GM10266 (cell line): ENCODE data around the gene LPCAT1.

Experiments used
- DNase-seq: peaks from one replicate; pipeline ENCODE4 v3.0.0; 2012; ENCODE audit errors: extremely low spot score
- TF ChIP-seq, protein P1 (sequence below): IDR thresholded peaks from 2 replicates; pipeline ENCODE4 v1.5.1; 2012; ENCODE audit warnings: mild to moderate bottlenecking, low read depth; ENCODE audit not compliant: control insufficient read depth, insufficient read depth; ENCODE audit errors: missing control alignments

Gene LPCAT1

DNA sequence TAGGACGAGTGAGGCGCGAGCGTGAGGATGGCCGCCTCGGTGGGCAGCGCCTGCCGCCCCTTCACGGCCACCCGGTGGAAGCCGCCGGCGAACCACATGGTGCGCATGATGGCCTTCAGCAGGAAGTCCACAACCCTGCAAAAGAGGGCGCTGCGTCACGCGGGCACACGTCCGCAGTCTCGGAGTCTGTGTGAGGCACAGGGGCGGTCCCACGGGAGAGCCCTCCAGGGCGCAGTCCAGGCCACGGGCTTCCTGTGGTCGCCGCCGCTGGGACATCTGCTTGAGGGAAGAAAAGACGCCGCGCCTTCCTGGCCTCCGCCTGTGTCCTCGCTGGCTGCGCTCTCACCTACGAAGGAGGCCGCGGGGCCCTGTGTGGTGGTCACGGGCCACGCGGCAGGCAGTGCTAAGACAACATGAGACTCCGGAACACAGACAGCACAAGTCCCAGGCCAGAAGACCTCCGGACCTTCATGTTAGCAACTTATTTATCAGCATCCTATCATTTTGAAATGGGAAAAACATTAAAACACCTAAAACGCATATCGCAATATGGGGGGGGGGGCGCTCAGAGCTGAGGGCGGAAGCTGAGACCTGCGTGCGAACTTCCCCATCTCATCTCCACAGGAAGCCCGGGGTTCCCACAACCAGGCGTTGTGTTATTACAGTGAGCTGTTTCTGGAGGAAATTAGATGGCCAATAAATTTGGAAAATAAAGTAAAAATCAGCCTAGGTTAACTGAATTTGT lies 28.8 kb downstream of the LPCAT1 start:
- TF ChIP-seq, protein P1, sequence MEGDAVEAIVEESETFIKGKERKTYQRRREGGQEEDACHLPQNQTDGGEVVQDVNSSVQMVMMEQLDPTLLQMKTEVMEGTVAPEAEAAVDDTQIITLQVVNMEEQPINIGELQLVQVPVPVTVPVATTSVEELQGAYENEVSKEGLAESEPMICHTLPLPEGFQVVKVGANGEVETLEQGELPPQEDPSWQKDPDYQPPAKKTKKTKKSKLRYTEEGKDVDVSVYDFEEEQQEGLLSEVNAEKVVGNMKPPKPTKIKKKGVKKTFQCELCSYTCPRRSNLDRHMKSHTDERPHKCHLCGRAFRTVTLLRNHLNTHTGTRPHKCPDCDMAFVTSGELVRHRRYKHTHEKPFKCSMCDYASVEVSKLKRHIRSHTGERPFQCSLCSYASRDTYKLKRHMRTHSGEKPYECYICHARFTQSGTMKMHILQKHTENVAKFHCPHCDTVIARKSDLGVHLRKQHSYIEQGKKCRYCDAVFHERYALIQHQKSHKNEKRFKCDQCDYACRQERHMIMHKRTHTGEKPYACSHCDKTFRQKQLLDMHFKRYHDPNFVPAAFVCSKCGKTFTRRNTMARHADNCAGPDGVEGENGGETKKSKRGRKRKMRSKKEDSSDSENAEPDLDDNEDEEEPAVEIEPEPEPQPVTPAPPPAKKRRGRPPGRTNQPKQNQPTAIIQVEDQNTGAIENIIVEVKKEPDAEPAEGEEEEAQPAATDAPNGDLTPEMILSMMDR, result peak; percentile 56
- peak; percentile 70 for DNase-seq

DNA sequence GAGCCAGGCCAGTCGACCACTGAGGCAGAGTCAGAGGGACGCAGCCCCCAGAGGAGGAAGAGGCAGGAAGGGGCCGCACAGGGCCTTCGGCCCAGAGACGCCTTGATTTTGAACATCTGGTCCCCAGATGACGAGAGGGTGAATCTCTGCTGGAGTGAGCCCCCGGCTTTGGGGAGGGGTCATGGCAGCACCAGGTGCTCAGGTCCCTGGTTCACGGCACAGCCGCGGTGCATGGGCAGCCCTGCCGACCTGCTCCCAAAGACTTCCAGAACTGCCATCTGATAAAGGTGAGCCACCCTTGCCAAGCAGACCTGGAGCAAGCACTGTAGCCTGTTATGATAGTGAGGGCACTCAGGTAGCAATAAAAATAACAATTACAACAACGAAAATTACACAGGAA lies 29.8 kb downstream of the LPCAT1 start:
- TF ChIP-seq, protein P1, result no peak
- DNase-seq, result no peak

DNA sequence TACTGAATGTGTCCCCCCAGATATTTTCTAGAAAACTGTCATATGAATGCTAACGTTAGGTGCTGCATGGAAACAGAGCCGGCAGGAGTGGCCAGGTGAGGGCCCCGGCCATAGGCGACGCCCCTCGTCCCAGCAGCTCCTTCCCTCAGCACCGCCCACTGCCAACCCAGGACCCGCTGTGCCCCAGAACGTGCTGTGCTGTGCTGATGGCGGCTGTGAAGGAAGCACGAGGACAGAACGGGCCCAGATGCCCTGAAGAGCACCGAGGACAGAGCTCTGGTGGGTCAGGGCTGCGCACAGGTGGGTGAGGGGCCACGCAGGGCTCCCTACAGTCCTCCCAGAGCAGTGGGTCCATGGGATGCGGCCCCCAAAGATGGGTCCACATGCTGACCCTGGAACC lies 30.3 kb downstream of the LPCAT1 start:
- TF ChIP-seq, protein P1, result no peak
- DNase-seq, result no peak

DNA sequence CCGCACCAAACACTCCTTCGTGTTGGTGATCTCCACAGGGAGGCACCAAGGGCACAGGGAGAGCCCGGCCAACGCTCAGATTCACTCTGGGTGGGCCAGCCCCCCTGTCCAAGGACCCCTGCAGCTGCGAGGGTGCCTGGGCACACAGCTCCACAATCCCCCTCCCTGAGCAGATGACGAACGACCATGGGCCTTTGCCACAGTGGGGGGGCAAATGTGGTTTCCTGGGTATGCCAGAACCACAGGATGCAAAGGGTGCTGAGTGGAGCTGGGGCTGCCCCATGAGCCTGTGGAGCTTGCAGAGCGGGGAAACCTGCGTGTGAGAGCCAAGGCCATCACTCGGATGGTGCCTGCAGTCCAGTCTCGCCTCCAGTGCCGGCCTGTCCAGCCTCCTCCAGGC lies 31.0 kb downstream of the LPCAT1 start:
- no peak for DNase-seq
- TF ChIP-seq, protein P1, result no peak

DNA sequence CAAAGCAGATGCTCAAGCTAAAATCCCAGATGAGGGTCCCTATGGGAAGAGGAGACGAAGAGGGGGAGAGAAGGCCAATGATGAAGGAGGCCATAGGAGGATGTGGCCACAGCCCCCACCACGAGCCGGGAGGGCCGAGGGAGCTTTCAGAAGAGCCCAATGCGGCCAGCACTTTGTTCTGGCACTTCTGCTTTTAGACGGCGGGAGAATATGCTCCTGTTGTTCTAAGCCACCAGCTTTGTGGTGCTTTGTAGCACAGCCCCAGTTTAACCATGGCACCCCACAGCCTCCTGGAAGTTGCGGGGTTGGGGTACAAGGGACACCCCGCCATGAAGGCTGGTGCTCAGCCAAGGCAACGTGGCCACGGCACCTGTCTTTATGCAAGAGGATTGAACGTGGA lies 33.4 kb downstream of the LPCAT1 start:
- TF ChIP-seq, protein P1, result no peak
- DNase-seq, result no peak

DNA sequence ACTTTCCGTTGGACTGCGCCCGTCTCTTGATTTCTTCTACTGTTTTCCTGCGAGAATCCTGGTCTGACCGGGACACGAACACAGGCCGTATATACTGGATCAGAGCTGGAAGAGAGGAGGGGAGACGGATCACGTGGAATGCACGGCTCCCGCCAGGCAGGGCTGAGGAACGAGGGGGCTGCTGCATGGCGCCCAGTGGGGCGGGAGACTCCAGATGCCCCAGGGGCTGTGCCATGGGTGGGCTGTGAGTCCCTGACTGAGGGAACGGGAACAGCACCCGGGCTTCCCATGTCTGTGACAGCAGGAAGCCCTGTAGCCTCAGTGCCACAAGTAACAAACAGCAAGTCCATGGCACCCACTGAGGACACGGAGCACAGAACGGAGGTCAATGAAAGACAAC lies 34.0 kb downstream of the LPCAT1 start:
- DNase-seq, result no peak
- TF ChIP-seq, protein P1, result no peak

DNA sequence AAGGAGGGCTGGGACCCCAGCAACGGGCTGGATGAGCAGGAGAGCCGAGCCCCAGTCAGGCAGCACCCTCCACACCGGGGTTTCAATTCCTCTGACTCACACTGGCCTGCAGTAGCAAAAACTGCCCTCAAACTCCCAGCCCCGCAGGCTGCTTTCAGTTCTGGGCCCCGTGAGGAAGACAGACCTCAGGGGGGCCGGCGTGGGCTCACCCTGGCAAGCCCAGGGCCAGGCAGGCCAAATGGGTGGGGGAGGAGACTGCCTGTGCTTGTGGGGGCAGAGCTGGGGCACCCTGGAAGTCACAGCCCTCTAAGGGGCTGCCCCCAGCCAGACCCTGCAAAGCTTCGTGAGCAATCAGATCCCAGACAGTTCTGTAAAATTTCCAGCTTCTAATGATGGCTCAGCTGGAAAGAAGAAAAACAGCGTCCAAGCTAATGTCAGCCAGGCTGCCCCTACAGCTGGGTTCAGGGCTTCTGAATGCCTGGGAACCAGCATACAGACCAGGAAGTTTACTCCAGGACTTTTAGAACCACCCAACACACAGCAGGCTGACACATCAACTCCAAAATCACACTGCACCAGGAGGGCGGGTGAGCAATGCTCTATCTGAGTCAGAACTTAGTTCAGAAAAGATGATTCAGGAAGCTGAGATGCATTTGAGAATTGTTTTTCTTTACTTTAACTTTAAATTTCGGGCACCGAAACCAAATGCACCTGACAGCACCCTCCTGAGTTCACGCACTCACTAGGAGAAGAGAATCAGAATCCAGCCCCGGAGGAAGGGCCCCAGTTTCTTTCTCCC lies 34.7 kb downstream of the LPCAT1 start:
- TF ChIP-seq, protein P1, result no peak
- peak; percentile 67 for DNase-seq
